Loucy (cell line): ENCODE data around the gene SSPN.

Experiments
- H2AFZ ChIP-seq: fragments of 200-600 bp; sonication (generic); 2 replicates; pipeline ENCODE4 v1.6.0; 2016; ENCODE audit warnings: antibody characterized with exemption, mild to moderate bottlenecking, low read length, moderate library complexity
- H3F3A ChIP-seq: fragments of 200-600 bp; 2 replicates; pipeline ENCODE4 v1.6.0; 2016; ENCODE audit warnings: antibody characterized with exemption, low read depth, mild to moderate bottlenecking
- H3K27me3 ChIP-seq: fragments of 200-600 bp; sonication (generic); 2 replicates; pipeline ENCODE4 v1.6.1; 2014; ENCODE audit warnings: low read length, mild to moderate bottlenecking; ENCODE audit not compliant: insufficient read depth, poor library complexity, severe bottlenecking
- H3K36me3 ChIP-seq: fragments of 200-600 bp; sonication (generic); 2 replicates; pipeline ENCODE4 v1.6.1; 2016; ENCODE audit warnings: low read length; ENCODE audit not compliant: insufficient read depth
- H3K4me1 ChIP-seq: fragments of 200-600 bp; sonication (generic); 2 replicates; pipeline ENCODE4 v1.5.1; 2014; ENCODE audit warnings: low read length, mild to moderate bottlenecking; ENCODE audit not compliant: insufficient read depth, poor library complexity, severe bottlenecking
- H3K4me2 ChIP-seq: fragments of 200-600 bp; sonication (generic); 2 replicates; pipeline ENCODE4 v1.6.0; 2014; ENCODE audit warnings: antibody characterized with exemption, low read length, low read depth, mild to moderate bottlenecking; ENCODE audit not compliant: poor library complexity, severe bottlenecking
- H3K4me3 ChIP-seq: fragments of 200-600 bp; sonication (generic); 2 replicates; pipeline ENCODE4 v1.5.1; 2014; ENCODE audit warnings: low read length, mild to moderate bottlenecking, mixed read lengths; ENCODE audit not compliant: poor library complexity, severe bottlenecking
- H3K79me2 ChIP-seq: fragments of 200-600 bp; sonication (generic); 2 replicates; pipeline ENCODE4 v1.6.1; 2014; ENCODE audit warnings: low read length; ENCODE audit not compliant: insufficient read depth
- H3K9ac ChIP-seq: fragments of 200-600 bp; sonication (generic); 2 replicates; pipeline ENCODE4 v1.6.0; 2014; ENCODE audit warnings: mild to moderate bottlenecking, low read depth, low read length, moderate library complexity; ENCODE audit not compliant: poor library complexity, severe bottlenecking
- H3K9me2 ChIP-seq: fragments of 200-600 bp; sonication (generic); replicated peaks from 2 replicates; pipeline ENCODE4 v1.6.1; 2016; ENCODE audit warnings: low read depth, low read length, mixed read lengths
- H3K9me3 ChIP-seq: fragments of 200-600 bp; sonication (generic); 2 replicates; pipeline ENCODE4 v1.6.1; 2014; ENCODE audit warnings: mild to moderate bottlenecking, antibody characterized with exemption, low read length, low read depth; ENCODE audit not compliant: insufficient read depth
- H4K20me1 ChIP-seq: fragments of 200-600 bp; sonication (generic); 2 replicates; pipeline ENCODE4 v1.6.0; 2014; ENCODE audit warnings: antibody characterized with exemption, low read length, mild to moderate bottlenecking; ENCODE audit not compliant: insufficient read depth, poor library complexity, severe bottlenecking
- EZH2phosphoT487 ChIP-seq: fragments of 200-600 bp; IDR thresholded peaks from 2 replicates; pipeline ENCODE4 v1.6.1; 2018; ENCODE audit warnings: antibody characterized with exemption, mild to moderate bottlenecking, moderate library complexity, borderline replicate concordance
- TF ChIP-seq, protein P1 (sequence below): fragments of 200-600 bp; sonication (generic); conservative IDR thresholded peaks from 2 replicates; pipeline ENCODE4 v1.5.1; 2014; ENCODE audit warnings: mild to moderate bottlenecking, antibody characterized with exemption, low read length

SSPN gene

DNA sequence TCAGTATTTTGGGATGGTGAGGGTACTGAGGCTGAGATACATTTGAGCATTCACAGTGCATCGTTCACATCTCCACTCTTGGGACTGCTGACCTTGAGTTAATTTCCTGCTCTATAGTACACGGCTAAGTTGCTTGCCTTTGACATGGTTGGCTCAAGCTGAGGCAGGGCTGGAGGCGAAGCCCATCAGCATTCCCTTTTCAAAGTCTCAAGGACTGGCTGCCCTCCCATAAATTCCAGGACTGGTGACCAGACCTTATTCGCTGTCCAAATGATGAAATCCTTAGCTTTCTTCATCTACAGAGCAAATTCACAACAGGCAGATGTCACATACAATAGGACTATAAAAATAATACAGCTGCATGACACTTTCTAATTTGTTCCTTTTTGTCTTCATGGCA, 85.9 kb downstream of the SSPN start:
- no peak overlapping the region for H3K4me2 ChIP-seq
- no peaks in the 10 kb centered on the region for H3K4me1 ChIP-seq
- no peaks in the 10 kb centered on the region for H3K9me2 ChIP-seq
- no peaks in the 10 kb centered on the region for H3K27me3 ChIP-seq
- H3K79me2 ChIP-seq: no peaks in the 10 kb centered on the region
- H3K9ac ChIP-seq: no peak overlapping the region
- H4K20me1 ChIP-seq: no peaks in the 10 kb centered on the region
- no peaks in the 10 kb centered on the region for H3F3A ChIP-seq
- no peak for TF ChIP-seq EZH2phosphoT487
- TF ChIP-seq, protein P1, sequence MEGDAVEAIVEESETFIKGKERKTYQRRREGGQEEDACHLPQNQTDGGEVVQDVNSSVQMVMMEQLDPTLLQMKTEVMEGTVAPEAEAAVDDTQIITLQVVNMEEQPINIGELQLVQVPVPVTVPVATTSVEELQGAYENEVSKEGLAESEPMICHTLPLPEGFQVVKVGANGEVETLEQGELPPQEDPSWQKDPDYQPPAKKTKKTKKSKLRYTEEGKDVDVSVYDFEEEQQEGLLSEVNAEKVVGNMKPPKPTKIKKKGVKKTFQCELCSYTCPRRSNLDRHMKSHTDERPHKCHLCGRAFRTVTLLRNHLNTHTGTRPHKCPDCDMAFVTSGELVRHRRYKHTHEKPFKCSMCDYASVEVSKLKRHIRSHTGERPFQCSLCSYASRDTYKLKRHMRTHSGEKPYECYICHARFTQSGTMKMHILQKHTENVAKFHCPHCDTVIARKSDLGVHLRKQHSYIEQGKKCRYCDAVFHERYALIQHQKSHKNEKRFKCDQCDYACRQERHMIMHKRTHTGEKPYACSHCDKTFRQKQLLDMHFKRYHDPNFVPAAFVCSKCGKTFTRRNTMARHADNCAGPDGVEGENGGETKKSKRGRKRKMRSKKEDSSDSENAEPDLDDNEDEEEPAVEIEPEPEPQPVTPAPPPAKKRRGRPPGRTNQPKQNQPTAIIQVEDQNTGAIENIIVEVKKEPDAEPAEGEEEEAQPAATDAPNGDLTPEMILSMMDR: no peak
- no peak overlapping the region for H3K4me3 ChIP-seq
- no peaks in the 10 kb centered on the region for H3K9me3 ChIP-seq
- no peak overlapping the region for H2AFZ ChIP-seq
- no peaks in the 10 kb centered on the region for H3K36me3 ChIP-seq

GRCh38 chr12:26282339-26282940, 87.1 kb downstream of the SSPN start:
- H3K9ac ChIP-seq: no peak overlapping the region
- no peak overlapping the region for H3K4me3 ChIP-seq
- H2AFZ ChIP-seq: no peak overlapping the region

GRCh38 chr12:26283046-26283445, 87.7 kb downstream of the SSPN start:
- no peaks in the 10 kb centered on the region for H3K79me2 ChIP-seq
- H3K4me3 ChIP-seq: no peak overlapping the region
- TF ChIP-seq EZH2phosphoT487: no peak
- TF ChIP-seq, protein P1: no peak
- no peak overlapping the region for H2AFZ ChIP-seq
- H3K4me2 ChIP-seq: no peak overlapping the region
- H3K9me2 ChIP-seq: no peaks in the 10 kb centered on the region
- no peaks in the 10 kb centered on the region for H3K4me1 ChIP-seq
- H3F3A ChIP-seq: no peaks in the 10 kb centered on the region
- no peaks in the 10 kb centered on the region for H4K20me1 ChIP-seq
- no peaks in the 10 kb centered on the region for H3K9me3 ChIP-seq
- H3K9ac ChIP-seq: no peak overlapping the region
- no peaks in the 10 kb centered on the region for H3K36me3 ChIP-seq
- no peaks in the 10 kb centered on the region for H3K27me3 ChIP-seq

More at GRCh38 chr12:26282339-26282940, 87.1 kb downstream of the SSPN start:
- no peaks in the 10 kb centered on the region for H3K4me1 ChIP-seq
- H3K9me3 ChIP-seq: no peaks in the 10 kb centered on the region
- no peaks in the 10 kb centered on the region for H3K27me3 ChIP-seq
- H3K36me3 ChIP-seq: no peaks in the 10 kb centered on the region
- TF ChIP-seq, protein P1: no peak
- TF ChIP-seq EZH2phosphoT487: no peak
- no peaks in the 10 kb centered on the region for H3K9me2 ChIP-seq
- H4K20me1 ChIP-seq: no peaks in the 10 kb centered on the region
- H3F3A ChIP-seq: no peaks in the 10 kb centered on the region
- H3K79me2 ChIP-seq: no peaks in the 10 kb centered on the region
- H3K4me2 ChIP-seq: no peak overlapping the region
